OCI-LY3 (cell line): ENCODE data around the gene DTX4.

Experiments used
- H2AFZ ChIP-seq: fragments of 200-600, 300-600 bp; shearing (Covaris generic); 2 replicates; pipeline ENCODE4 v1.6.0; 2014; ENCODE audit warnings: antibody characterized with exemption, low read depth, low read length
- H3K27ac ChIP-seq: fragments of 200-600, 300-600 bp; sonication (generic); 2 replicates; pipeline ENCODE4 v1.5.1; 2014; ENCODE audit warnings: mild to moderate bottlenecking, low read length, moderate library complexity, mixed read lengths
- H3K27me3 ChIP-seq: fragments of 200-600, 300-600 bp; sonication (generic); 2 replicates; pipeline ENCODE4 v1.6.1; 2014; ENCODE audit warnings: low read depth, low read length, mixed read lengths
- H3K36me3 ChIP-seq: fragments of 200-600, 300-600 bp; sonication (generic); replicated peaks from 2 replicates; pipeline ENCODE3; 2014; ENCODE audit warnings: low read depth, low read length, mixed read lengths
- H3K4me1 ChIP-seq: fragments of 300-600, 200-600 bp; sonication (generic); 2 replicates; pipeline ENCODE4 v1.6.1; 2014; ENCODE audit warnings: low read length, mixed read lengths
- H3K4me2 ChIP-seq: fragments of 200-600, 300-600 bp; sonication (generic); 2 replicates; pipeline ENCODE4 v1.6.1; 2014; ENCODE audit warnings: low read length, mixed read lengths
- H3K4me3 ChIP-seq: fragments of 300-600, 200-600 bp; sonication (generic); 2 replicates; pipeline ENCODE4 v1.5.1; 2014; ENCODE audit warnings: antibody characterized with exemption, mild to moderate bottlenecking, low read length, moderate library complexity
- H3K79me2 ChIP-seq: fragments of 300-600, 200-600 bp; shearing (Covaris generic); 2 replicates; pipeline ENCODE4 v1.6.1; 2014; ENCODE audit warnings: mild to moderate bottlenecking, low read length, mixed read lengths
- H3K9ac ChIP-seq: fragments of 300-600, 200-600 bp; shearing (Covaris generic); 2 replicates; pipeline ENCODE4 v1.6.0; 2014; ENCODE audit warnings: mild to moderate bottlenecking, low read length, moderate library complexity
- H3K9me3 ChIP-seq: fragments of 200-600, 300-600 bp; shearing (Covaris generic); 2 replicates; pipeline ENCODE4 v1.6.1; 2014; ENCODE audit warnings: low read length, mixed read lengths; ENCODE audit not compliant: insufficient read depth
- H4K20me1 ChIP-seq: fragments of 200-600, 300-600 bp; sonication (generic); 2 replicates; pipeline ENCODE4 v1.6.1; 2016; ENCODE audit warnings: low read length, mixed read lengths; ENCODE audit not compliant: insufficient read depth
- EZH2phosphoT487 ChIP-seq: fragments of 200-600 bp; shearing (Covaris generic); IDR thresholded peaks from 2 replicates; pipeline ENCODE4 v1.6.1; 2018; ENCODE audit warnings: antibody characterized with exemption, mixed run types, low read depth
- TF ChIP-seq, protein P1 (sequence below): fragments of 200-600, 300-600 bp; sonication (generic); IDR thresholded peaks from 2 replicates; pipeline ENCODE4 v1.5.1; 2014; ENCODE audit warnings: antibody characterized with exemption, low read length, low read depth

Gene DTX4

DNA sequence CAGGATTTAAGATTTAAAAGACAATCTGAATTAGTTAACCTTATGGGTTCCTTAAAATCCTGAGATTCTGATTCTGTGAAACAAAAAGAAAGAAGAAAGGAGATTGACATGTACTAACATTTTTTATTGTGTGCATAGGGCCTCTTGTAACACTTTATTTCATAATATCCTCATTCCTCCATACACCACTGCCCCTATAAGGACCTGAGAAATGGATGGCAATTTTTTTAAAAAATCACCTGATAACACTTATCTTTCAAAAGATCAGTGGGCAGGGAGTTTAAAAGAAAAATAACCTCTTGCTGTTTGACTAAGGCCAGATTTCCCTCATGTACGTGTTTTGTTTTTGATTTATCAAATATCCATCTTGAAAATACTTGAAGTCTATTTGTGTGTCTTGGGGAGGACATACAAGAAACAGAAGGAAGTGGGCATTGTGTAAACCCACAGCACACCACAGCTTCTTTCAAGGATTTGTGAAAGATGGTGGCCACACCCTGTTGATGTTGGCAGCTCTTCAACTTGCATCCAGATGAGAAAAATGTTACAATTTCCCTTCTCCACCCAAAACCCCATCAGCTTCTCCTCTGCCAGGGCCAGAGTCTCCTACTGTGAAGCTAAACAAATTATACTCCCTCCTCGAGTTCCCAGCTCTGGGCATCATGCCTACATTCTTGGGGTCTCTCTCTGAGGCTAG lies 75.7 kb downstream of the DTX4 start:
- Histone ChIP-seq H3K4me3 (no peak overlapping the region), H3K27me3 (no peaks in the 10 kb centered on the region), H3K27ac (no peak overlapping the region), H3K79me2 (no peaks in the 10 kb centered on the region), H3K9me3 (peaks cover 6% of the 10 kb centered on the region), H4K20me1 (no peaks in the 10 kb centered on the region), H3K4me1 (no peaks in the 10 kb centered on the region), H3K36me3 (no peaks in the 10 kb centered on the region), H2AFZ (no peak overlapping the region), H3K4me2 (no peak overlapping the region), H3K9ac (no peak overlapping the region)
- TF ChIP-seq, protein P1, sequence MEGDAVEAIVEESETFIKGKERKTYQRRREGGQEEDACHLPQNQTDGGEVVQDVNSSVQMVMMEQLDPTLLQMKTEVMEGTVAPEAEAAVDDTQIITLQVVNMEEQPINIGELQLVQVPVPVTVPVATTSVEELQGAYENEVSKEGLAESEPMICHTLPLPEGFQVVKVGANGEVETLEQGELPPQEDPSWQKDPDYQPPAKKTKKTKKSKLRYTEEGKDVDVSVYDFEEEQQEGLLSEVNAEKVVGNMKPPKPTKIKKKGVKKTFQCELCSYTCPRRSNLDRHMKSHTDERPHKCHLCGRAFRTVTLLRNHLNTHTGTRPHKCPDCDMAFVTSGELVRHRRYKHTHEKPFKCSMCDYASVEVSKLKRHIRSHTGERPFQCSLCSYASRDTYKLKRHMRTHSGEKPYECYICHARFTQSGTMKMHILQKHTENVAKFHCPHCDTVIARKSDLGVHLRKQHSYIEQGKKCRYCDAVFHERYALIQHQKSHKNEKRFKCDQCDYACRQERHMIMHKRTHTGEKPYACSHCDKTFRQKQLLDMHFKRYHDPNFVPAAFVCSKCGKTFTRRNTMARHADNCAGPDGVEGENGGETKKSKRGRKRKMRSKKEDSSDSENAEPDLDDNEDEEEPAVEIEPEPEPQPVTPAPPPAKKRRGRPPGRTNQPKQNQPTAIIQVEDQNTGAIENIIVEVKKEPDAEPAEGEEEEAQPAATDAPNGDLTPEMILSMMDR = no peak
- TF ChIP-seq EZH2phosphoT487 = no peak

DNA sequence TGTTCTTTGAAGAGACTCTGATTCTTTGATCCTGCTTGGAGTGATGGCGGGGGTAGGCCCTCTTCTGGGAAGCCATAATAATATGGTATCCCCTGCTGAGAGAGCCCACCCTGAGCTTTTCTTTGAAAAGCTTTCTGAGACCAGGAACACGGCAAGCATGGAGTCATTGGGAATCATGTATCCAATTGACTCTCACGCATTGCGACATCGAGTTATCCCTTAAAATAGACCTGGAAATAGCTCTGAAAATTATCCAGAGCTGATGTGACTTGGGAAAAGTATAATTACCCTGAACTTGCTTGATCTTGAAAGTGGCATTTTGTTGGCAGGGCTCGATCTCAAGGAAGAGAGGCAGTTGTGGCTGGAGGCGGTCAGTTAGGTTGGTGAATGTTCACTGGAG lies 77.6 kb downstream of the DTX4 start:
- Histone ChIP-seq H3K36me3 (no peaks in the 10 kb centered on the region), H4K20me1 (no peaks in the 10 kb centered on the region), H3K27me3 (no peaks in the 10 kb centered on the region), H3K4me2 (no peak overlapping the region), H3K9me3 (no peaks in the 10 kb centered on the region), H3K9ac (no peak overlapping the region), H3K4me3 (no peak overlapping the region), H3K4me1 (no peaks in the 10 kb centered on the region), H3K79me2 (no peaks in the 10 kb centered on the region), H3K27ac (no peak overlapping the region), H2AFZ (no peak overlapping the region)
- TF ChIP-seq, protein P1 = no peak
- no peak for TF ChIP-seq EZH2phosphoT487

DNA sequence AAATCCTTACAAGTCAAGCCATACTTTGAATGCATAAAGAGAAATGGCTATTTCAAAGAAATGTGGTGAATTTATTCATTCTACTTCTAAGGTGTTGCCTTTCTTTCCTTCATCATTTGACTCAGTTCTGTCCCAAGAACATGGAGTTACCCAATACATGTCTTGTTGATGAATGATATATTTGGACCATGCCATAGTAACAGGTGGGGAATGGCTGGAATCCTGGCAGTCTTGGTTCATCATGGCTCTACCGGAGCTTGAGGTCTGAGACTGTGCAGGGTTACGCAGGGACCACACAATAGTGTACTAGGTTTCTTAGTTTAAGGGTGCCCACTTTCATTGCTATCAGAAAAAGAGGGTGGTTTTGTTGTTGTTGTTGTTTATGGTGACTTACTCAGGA lies 81.1 kb downstream of the DTX4 start:
- Histone ChIP-seq H3K79me2 (no peaks in the 10 kb centered on the region), H2AFZ (no peak overlapping the region), H3K9ac (no peak overlapping the region), H3K4me2 (no peak overlapping the region), H3K4me1 (no peaks in the 10 kb centered on the region), H3K36me3 (no peaks in the 10 kb centered on the region), H3K27me3 (no peaks in the 10 kb centered on the region), H3K9me3 (no peaks in the 10 kb centered on the region), H4K20me1 (no peaks in the 10 kb centered on the region), H3K27ac (no peak overlapping the region), H3K4me3 (no peak overlapping the region)
- no peak for TF ChIP-seq EZH2phosphoT487
- TF ChIP-seq, protein P1 = no peak

DNA sequence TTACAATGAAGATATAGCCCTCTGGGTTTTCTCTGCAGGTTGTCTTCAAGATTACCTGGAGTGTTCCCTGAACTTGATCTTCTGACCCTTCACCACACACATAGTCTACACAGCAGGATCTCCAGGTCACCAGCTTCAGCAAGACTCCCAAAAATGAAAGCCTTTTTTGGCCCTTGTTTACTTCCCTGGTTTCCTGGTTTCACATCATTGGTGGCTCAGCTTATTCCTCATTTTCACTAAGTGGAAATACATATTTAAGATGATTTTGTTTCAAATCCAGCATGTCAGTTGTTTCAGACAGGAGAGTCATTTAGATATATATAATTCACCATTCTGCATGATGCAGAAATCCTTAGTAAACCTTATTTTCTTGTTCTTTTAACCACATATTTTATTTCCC lies 82.4 kb downstream of the DTX4 start:
- Histone ChIP-seq H4K20me1 (no peaks in the 10 kb centered on the region), H3K4me3 (no peak overlapping the region), H3K4me1 (peaks cover 5% of the 10 kb centered on the region), H3K27me3 (no peaks in the 10 kb centered on the region), H3K79me2 (no peaks in the 10 kb centered on the region), H3K4me2 (no peak overlapping the region), H3K9ac (no peak overlapping the region), H3K27ac (no peak overlapping the region), H3K36me3 (no peaks in the 10 kb centered on the region), H3K9me3 (no peaks in the 10 kb centered on the region), H2AFZ (no peak overlapping the region)
- TF ChIP-seq, protein P1 = no peak
- TF ChIP-seq EZH2phosphoT487 = no peak
